K562 (cell line): ENCODE data around the gene DNAJB12. TPM values are rescaled to one million over a fixed set of nuclear protein-coding genes. Genes with fewer than 3 reads are reported as not detected.

Experiments
- CCNT2 ChIP-seq: IDR thresholded peaks from 2 replicates; pipeline ENCODE4 v1.6.1; 2011; ENCODE audit warnings: borderline replicate concordance, low read depth, mild to moderate bottlenecking, moderate library complexity, mixed read lengths, low read length; ENCODE audit not compliant: insufficient read length; ENCODE audit errors: extremely low read depth
- GATA2 ChIP-seq: sonication (generic); formaldehyde crosslinking; IDR thresholded peaks from 2 replicates; pipeline ENCODE4 v1.4.0; 2020; ENCODE audit warnings: mild to moderate bottlenecking, missing genetic modification reagents
- ILK ChIP-seq: fragments of 450-650 bp; IDR thresholded peaks from 2 replicates; pipeline ENCODE4 v1.6.1; 2016; ENCODE audit warnings: missing genetic modification characterization, low read depth, mild to moderate bottlenecking, missing compliant biosample characterization, moderate library complexity, borderline replicate concordance
- JUND ChIP-seq, 2 experiments: IDR thresholded peaks; 2 replicates in 1 of 2; 3 replicates in 1 of 2; pipeline ENCODE4 v1.6.1; 2011; ENCODE audit warnings: borderline replicate concordance in 2 of 2, low read depth in 2 of 2, low read length in 2 of 2, improper control_type of control experiment in 1 of 2, missing biosample characterization in 1 of 2, missing genetic modification characterization in 1 of 2, missing genetic modification reagents in 1 of 2
- KDM1A ChIP-seq, 2 experiments: fragments of 450-650 bp; IDR thresholded peaks; 2 replicates each; pipeline ENCODE4 v1.6.1; 2016; ENCODE audit warnings: mild to moderate bottlenecking in 2 of 2
- MAFK ChIP-seq: IDR thresholded peaks from 2 replicates; pipeline ENCODE4 v1.6.1; 2011; ENCODE audit warnings: low read length, improper control_type of control experiment
- MAX ChIP-seq: sonication (generic); formaldehyde crosslinking; IDR thresholded peaks from 2 replicates; pipeline ENCODE4 v1.9.0; 2022; ENCODE audit warnings: mild to moderate bottlenecking, missing genetic modification reagents
- NFRKB ChIP-seq: fragments of 450-650 bp; IDR thresholded peaks from 2 replicates; pipeline ENCODE4 v1.6.1; 2016; ENCODE audit warnings: low read depth
- NONO ChIP-seq, 2 experiments: fragments of 200-400 bp in 1 of 2; fragments of 450-650 bp in 1 of 2; formaldehyde crosslinking in 1 of 2; IDR thresholded peaks; 2 replicates each; pipeline ENCODE4 v1.6.1; 2017; ENCODE audit warnings: low read depth in 2 of 2, mild to moderate bottlenecking in 2 of 2, moderate library complexity in 2 of 2, low read length in 1 of 2
- SETDB1 ChIP-seq: IDR thresholded peaks from one replicate; pipeline ENCODE4 v1.6.1; 2012; ENCODE audit warnings: low read length, control low read depth, inconsistent platforms
- SPI1 ChIP-seq: IDR thresholded peaks from 2 replicates; pipeline ENCODE4 v1.6.1; 2011; ENCODE audit warnings: low read depth, low read length, control low read depth, borderline replicate concordance
- polyA plus RNA-seq, 8 experiments: library from polyadenylated mRNA; depleted of rRNA in 4 of 8; stranded (reverse) in 5 of 8; unstranded in 3 of 8; fragments of >200 nt; fragmentation: Nextera tagmentation in 2 of 8; fragmentation: Illumina TruSeq in 1 of 8; extraction: Ambion mirVana in 2 of 8; extraction: Trizol in 1 of 8; gene quantifications; 2 replicates each; pipeline versions ENCODE4 v1.2.1 to v1.2.3, GENCODE V29; 2011 to 2014; ENCODE audit warnings: inconsistent platforms in 1 of 8, missing spikeins in 1 of 8
- total RNA-seq, 7 experiments: library from RNA; depleted of rRNA in 6 of 7; stranded (reverse); fragments of >200 nt in 6 of 7; fragmentation: Illumina TruSeq in 2 of 7; extraction: Trizol in 2 of 7; gene quantifications; 2 replicates each; pipeline versions ENCODE4 v1.2.1 to v1.2.3, GENCODE V29; 2011 to 2021; ENCODE audit warnings: low replicate concordance in 1 of 7
- TF ChIP-seq, protein P1 (sequence below): fragments of 200-800 bp; sonication (Bioruptor generic); IDR thresholded peaks from 2 replicates; pipeline ENCODE4 v1.6.1; 2017; ENCODE audit warnings: missing genetic modification characterization, missing compliant biosample characterization
- TF ChIP-seq, protein P2 (sequence below): fragments of 450-650 bp; IDR thresholded peaks from 2 replicates; pipeline ENCODE4 v1.6.1; 2016; ENCODE audit warnings: low read depth

The DNAJB12 gene
- total and polyA plus RNA-seq, 9 of the 15 experiments (the other 6 are each of a cell fraction or from before 2014, with no cell fraction given), result 3.5 to 31.5 (median 20.3) TPM

DNA sequence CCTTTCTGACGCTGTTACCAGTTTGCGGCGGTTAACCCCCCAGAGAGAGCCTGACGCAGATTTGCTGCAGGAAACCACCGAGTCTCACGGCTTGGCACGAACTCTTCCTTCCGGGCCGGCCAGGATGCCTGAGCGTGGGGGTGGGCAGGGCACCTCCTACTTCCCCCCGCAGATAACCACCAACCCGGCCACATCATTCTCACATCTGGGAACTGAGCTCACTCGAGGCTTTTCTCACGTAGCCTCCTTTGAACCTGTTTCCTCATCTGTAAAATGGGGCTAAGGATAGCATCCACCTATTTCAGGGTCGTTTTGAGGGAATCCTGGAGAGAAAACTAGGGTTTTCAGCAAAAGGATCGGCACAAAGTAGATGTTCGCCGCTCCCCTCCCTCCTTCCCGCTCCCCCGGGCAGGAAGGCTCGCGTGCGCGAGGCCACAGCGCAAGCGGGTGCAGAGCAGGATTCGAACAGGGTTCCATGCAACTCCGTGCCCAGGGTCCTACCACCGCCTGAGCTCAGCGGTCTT, 57.4 kb downstream of the DNAJB12 start (continued):
- TF ChIP-seq CCNT2 (no peak), SPI1 (peak; percentile 70), MAFK (no peak), KDM1A (IDR thresholded peaks at IDR 0.05) (peak; percentile 90 to 94), MAX (CRISPR knock-in tag) (no peak), ILK (tag) (no peak), JUND (IDR thresholded peaks at IDR 0.05; ENCODE audit: borderline replicate concordance, low read depth, low read length) (peak; percentile 63), JUND (tag; IDR thresholded peaks at IDR 0.05; ENCODE audit: borderline replicate concordance, low read depth, low read length) (peak; percentile 49; the same call in 2 of the 3 replicates), SETDB1 (no peak), NFRKB (peak; percentile 90), GATA2 (no peak), NONO (IDR thresholded peaks at IDR 0.05; ENCODE audit: low read depth in 2 of 2, low read length in 1 of 2) (no peak)
- TF ChIP-seq, protein P1, sequence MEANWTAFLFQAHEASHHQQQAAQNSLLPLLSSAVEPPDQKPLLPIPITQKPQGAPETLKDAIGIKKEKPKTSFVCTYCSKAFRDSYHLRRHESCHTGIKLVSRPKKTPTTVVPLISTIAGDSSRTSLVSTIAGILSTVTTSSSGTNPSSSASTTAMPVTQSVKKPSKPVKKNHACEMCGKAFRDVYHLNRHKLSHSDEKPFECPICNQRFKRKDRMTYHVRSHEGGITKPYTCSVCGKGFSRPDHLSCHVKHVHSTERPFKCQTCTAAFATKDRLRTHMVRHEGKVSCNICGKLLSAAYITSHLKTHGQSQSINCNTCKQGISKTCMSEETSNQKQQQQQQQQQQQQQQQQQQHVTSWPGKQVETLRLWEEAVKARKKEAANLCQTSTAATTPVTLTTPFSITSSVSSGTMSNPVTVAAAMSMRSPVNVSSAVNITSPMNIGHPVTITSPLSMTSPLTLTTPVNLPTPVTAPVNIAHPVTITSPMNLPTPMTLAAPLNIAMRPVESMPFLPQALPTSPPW (CRISPR knock-in tag), result peak; percentile 43; the same call in 1 of the 2 replicates
- TF ChIP-seq, protein P2, sequence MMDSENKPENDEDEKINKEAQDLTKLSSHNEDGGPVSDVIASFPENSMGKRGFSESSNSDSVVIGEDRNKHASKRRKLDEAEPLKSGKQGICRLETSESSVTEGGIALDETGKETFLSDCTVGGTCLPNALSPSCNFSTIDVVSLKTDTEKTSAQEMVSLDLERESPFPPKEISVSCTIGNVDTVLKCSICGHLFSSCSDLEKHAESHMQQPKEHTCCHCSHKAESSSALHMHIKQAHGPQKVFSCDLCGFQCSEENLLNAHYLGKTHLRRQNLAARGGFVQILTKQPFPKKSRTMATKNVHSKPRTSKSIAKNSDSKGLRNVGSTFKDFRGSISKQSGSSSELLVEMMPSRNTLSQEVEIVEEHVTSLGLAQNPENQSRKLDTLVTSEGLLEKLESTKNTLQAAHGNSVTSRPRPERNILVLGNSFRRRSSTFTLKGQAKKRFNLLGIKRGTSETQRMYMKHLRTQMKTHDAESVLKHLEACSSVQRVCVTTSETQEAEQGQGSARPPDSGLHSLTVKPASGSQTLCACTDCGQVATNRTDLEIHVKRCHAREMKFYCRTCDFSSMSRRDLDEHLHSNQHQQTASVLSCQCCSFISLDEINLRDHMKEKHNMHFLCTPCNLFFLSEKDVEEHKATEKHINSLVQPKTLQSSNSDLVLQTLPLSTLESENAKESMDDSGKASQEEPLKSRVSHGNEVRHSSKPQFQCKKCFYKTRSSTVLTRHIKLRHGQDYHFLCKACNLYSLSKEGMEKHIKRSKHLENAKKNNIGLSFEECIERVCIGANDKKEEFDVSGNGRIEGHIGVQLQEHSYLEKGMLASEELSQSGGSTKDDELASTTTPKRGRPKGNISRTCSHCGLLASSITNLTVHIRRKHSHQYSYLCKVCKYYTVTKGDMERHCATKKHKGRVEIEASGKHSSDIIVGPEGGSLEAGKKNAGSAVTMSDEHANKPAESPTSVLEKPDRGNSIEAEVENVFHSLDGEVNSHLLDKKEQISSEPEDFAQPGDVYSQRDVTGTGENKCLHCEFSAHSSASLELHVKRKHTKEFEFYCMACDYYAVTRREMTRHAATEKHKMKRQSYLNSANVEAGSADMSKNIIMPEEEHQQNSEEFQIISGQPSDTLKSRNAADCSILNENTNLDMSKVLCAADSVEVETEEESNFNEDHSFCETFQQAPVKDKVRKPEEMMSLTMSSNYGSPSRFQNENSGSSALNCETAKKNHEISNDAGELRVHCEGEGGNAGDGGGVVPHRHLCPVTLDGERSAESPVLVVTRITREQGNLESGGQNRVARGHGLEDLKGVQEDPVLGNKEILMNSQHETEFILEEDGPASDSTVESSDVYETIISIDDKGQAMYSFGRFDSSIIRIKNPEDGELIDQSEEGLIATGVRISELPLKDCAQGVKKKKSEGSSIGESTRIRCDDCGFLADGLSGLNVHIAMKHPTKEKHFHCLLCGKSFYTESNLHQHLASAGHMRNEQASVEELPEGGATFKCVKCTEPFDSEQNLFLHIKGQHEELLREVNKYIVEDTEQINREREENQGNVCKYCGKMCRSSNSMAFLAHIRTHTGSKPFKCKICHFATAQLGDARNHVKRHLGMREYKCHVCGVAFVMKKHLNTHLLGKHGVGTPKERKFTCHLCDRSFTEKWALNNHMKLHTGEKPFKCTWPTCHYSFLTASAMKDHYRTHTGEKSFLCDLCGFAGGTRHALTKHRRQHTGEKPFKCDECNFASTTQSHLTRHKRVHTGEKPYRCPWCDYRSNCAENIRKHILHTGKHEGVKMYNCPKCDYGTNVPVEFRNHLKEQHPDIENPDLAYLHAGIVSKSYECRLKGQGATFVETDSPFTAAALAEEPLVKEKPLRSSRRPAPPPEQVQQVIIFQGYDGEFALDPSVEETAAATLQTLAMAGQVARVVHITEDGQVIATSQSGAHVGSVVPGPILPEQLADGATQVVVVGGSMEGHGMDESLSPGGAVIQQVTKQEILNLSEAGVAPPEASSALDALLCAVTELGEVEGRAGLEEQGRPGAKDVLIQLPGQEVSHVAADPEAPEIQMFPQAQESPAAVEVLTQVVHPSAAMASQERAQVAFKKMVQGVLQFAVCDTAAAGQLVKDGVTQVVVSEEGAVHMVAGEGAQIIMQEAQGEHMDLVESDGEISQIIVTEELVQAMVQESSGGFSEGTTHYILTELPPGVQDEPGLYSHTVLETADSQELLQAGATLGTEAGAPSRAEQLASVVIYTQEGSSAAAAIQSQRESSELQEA, result no peak
